ENCODE measurements around the gene FGGY. TPM values are rescaled to one million over a fixed set of nuclear protein-coding genes. Genes with fewer than 3 reads are reported as not detected.

Gene FGGY
- total RNA-seq, 4 donors from 2014 or later: 20.6 to 138 (median 32.8) TPM

GRCh38 chr1:59378621-59379370, 81.9 kb downstream of the FGGY start:
- intact Hi-C loops (cut with DNase I; ENCODE audit: low total_unique reads): no loop called here
- Histone ChIP-seq H3K36me3 (no peaks in the 10 kb centered on the region), H3K9me3 (no peaks in the 10 kb centered on the region), H3K4me1 (no peaks in the 10 kb centered on the region), H3K27me3 (no peaks in the 10 kb centered on the region), H3K4me3 (no peak overlapping the region), H3K27ac (no peak overlapping the region)
- TF ChIP-seq, protein P1, sequence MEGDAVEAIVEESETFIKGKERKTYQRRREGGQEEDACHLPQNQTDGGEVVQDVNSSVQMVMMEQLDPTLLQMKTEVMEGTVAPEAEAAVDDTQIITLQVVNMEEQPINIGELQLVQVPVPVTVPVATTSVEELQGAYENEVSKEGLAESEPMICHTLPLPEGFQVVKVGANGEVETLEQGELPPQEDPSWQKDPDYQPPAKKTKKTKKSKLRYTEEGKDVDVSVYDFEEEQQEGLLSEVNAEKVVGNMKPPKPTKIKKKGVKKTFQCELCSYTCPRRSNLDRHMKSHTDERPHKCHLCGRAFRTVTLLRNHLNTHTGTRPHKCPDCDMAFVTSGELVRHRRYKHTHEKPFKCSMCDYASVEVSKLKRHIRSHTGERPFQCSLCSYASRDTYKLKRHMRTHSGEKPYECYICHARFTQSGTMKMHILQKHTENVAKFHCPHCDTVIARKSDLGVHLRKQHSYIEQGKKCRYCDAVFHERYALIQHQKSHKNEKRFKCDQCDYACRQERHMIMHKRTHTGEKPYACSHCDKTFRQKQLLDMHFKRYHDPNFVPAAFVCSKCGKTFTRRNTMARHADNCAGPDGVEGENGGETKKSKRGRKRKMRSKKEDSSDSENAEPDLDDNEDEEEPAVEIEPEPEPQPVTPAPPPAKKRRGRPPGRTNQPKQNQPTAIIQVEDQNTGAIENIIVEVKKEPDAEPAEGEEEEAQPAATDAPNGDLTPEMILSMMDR (IDR thresholded peaks at IDR 0.05): no peak
- no peak for TF ChIP-seq POLR2A (IDR thresholded peaks at IDR 0.05)
- no peak for DNase-seq

DNA sequence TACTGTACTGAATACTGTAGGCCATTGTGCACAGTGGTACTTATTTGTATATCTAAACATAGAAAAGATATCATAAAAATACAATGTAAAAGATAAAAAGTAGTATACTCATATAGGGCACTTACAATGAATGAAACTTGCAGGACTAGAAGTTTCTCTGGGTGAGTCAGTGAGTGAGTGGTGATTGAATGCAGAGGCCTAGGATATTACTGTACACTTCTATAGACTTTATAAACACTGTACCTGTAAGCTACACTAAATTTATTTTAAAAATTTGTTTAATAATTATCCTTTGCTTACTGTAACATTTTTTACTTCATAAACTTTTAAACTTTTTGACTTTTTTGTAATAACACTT, 82.5 kb downstream of the FGGY start:
- TF ChIP-seq, protein P1 (IDR thresholded peaks at IDR 0.05): no peak
- no peak for TF ChIP-seq POLR2A (IDR thresholded peaks at IDR 0.05)
- intact Hi-C loops (cut with DNase I; ENCODE audit: low total_unique reads): no loop called here
- no peaks in the 10 kb centered on the region for H3K27me3 ChIP-seq
- H3K9me3 ChIP-seq: no peaks in the 10 kb centered on the region
- no peak overlapping the region for H3K4me3 ChIP-seq
- DNase-seq: no peak
- H3K36me3 ChIP-seq: no peaks in the 10 kb centered on the region
- no peaks in the 10 kb centered on the region for H3K4me1 ChIP-seq
- H3K27ac ChIP-seq: no peak overlapping the region

DNA sequence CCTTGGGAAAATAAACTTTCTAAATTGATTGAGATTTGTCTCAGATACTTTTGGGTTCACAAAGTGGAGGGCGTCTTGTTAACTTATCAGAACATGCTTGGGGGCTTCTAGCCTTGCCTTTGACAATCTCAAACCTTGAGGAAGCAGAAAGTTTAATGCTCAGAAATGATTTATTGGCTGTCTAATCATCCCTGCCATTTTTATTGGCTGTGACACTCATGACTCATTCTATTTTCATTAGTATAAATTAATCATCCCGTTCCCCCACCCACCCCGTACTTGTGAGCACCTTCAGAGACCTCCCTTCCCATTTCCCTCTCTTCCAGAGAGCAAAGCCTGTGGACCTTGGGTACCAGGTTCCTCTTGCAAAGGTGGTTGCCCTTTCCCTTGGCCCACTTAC, 87.1 kb downstream of the FGGY start:
- no peak overlapping the region for H3K27ac ChIP-seq
- no peaks in the 10 kb centered on the region for H3K27me3 ChIP-seq
- H3K4me3 ChIP-seq: no peak overlapping the region
- no peaks in the 10 kb centered on the region for H3K36me3 ChIP-seq
- no peaks in the 10 kb centered on the region for H3K9me3 ChIP-seq
- H3K4me1 ChIP-seq: no peaks in the 10 kb centered on the region
- intact Hi-C loops (cut with DNase I; ENCODE audit: low total_unique reads): no loop called here
- TF ChIP-seq, protein P1 (IDR thresholded peaks at IDR 0.05): no peak
- TF ChIP-seq POLR2A (IDR thresholded peaks at IDR 0.05): no peak
- no peak for DNase-seq

- no peak overlapping the region for H3K4me3 ChIP-seq
- H3K27me3 ChIP-seq: no peaks in the 10 kb centered on the region
- intact Hi-C loops (cut with DNase I; ENCODE audit: low total_unique reads): no loop called here
- no peaks in the 10 kb centered on the region for H3K36me3 ChIP-seq
- no peaks in the 10 kb centered on the region for H3K4me1 ChIP-seq
- DNase-seq: no peak
- no peak for TF ChIP-seq POLR2A (IDR thresholded peaks at IDR 0.05)
- TF ChIP-seq, protein P1 (IDR thresholded peaks at IDR 0.05): no peak
- no peaks in the 10 kb centered on the region for H3K9me3 ChIP-seq
- no peak overlapping the region for H3K27ac ChIP-seq
Measured at GRCh38 chr1:59384443-59384842, 87.5 kb downstream of the FGGY start.

- Histone ChIP-seq H3K4me1 (peaks cover 0 to 10% of the 10 kb centered on the region in 2 donors), H3K36me3 (no peaks in the 10 kb centered on the region), H3K27ac (no peak overlapping the region), H3K27me3 (no peaks in the 10 kb centered on the region), H3K4me3 (no peak overlapping the region), H3K9me3 (no peaks in the 10 kb centered on the region)
- intact Hi-C loops (cut with DNase I; ENCODE audit: low total_unique reads): no loop called here
- TF ChIP-seq, protein P1 (IDR thresholded peaks at IDR 0.05): no peak
- TF ChIP-seq POLR2A (IDR thresholded peaks at IDR 0.05): no peak
- no peak for DNase-seq
Measured at GRCh38 chr1:59388191-59388590, 91.3 kb downstream of the FGGY start.

Measured in uterus (tissue), 4 donors.